Sigmoid colon (tissue), 3 donors: ENCODE results near the gene BLOC1S6.

ENCODE experiments used
- CTCF ChIP-seq, 4 experiments: fragments of 450-650 bp in 3 of 4; fragments of 200-600 bp in 1 of 4; IDR thresholded peaks; one replicate each; pipeline ENCODE4 v1.5.1; 2016 to 2019; ENCODE audit warnings: antibody characterized with exemption in 4 of 4, mild to moderate bottlenecking in 3 of 4, moderate library complexity in 2 of 4
- POLR2A ChIP-seq, 2 donors: fragments of 450-650 bp; IDR thresholded peaks; one replicate each; pipeline ENCODE4 v1.6.1; 2016; ENCODE audit warnings: antibody characterized with exemption in 2 of 2, mild to moderate bottlenecking in 2 of 2, moderate library complexity in 2 of 2

- TF ChIP-seq CTCF (IDR thresholded peaks at IDR 0.05): no peak
- TF ChIP-seq POLR2A (IDR thresholded peaks at IDR 0.05): no peak
Observed at GRCh38 chr15:45539680-45540079, 47.5 kb upstream of the BLOC1S6 start.
